GM21360 (cell line): ENCODE measurements around the gene SNAP47.

Experiments used
- ATAC-seq: cut with Tn5 transposase; IDR thresholded peaks from one replicate; pipeline ENCODE4 v1.9.1; 2021; ENCODE audit warnings: mild to moderate bottlenecking, moderate library complexity; ENCODE audit not compliant: unreplicated experiment

SNAP47 gene

DNA sequence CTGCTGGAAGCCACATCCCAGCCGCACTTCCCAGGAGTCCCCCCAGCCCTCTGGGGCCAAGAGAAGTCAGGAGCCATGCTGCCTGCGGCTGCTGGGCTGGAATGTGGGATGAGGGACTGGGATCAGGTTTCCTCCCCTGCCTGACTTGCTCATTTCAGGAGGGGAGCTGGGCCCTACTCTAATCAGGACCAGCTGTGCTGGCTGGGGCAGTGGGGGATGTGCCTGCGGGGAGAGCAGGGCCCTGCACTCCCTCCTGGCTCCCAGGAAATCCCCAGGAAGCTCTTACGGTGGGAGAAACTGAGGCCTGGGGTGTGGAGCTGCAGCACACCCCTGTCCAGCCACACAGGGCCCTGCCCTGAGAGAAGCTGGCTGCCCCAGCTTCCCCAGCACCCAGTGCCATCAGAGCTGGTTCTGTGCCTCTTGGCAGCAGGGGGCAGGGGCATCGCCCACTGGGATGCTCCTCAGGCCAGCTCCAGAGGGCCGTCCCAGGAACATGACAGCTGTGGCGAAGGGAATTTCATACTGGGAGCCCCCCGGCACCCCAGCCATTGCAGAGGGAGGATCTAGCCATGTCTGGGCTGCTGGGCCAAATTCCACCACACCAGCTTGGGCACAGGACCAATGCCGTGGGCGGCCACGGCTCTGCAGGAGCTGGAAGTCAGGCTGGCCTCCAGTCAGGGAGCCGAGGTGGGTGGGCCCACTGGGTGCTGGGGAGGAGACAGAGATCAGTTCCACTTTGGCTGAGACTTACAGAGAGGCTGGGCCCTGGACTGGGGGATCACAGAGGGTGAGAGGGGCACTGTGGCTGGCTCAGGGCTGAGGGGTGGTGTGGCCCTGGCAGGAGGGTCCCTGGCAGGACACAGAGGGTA, 58.9 kb downstream of the SNAP47 start:
- ATAC-seq: no peak

DNA sequence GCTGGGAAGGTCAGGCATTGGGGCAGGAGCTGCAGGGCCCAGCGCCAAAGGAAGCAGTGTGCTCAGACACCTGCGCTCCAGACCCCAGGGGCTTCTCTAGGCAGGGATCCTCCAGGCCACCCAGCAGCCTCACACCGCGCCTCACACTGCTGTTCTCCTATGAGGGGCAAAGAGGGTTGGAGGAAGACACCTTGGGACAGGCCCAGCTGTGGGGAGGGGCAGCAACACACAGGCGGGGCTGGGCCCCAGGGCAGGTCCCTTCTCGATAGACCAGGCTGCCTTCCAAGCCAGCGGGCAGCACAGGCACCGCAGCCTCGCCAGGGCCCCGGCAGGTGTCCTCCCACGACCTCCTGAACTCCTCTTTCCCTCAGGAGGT, 59.6 kb downstream of the SNAP47 start:
- ATAC-seq: no peak

DNA sequence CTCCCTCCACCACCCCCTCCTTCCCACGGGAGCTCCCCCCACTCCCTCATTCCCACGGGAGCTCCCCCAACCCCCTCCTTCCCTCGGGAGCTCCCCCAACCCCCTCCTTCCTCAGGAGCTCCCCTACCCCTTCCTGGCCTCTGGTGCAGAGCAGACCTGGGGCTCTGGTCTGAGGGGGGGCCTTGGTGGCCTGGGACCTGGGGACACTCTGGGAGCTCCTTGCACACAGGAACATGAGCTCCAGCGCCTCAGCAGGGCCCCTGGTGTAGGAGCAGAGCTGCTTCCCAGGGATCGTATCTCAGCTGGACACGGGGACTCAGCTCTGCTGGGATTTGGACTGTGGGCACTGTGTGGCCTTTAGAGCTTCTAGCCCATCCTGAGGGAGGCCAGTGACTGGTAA, 60.5 kb downstream of the SNAP47 start:
- no peak for ATAC-seq

DNA sequence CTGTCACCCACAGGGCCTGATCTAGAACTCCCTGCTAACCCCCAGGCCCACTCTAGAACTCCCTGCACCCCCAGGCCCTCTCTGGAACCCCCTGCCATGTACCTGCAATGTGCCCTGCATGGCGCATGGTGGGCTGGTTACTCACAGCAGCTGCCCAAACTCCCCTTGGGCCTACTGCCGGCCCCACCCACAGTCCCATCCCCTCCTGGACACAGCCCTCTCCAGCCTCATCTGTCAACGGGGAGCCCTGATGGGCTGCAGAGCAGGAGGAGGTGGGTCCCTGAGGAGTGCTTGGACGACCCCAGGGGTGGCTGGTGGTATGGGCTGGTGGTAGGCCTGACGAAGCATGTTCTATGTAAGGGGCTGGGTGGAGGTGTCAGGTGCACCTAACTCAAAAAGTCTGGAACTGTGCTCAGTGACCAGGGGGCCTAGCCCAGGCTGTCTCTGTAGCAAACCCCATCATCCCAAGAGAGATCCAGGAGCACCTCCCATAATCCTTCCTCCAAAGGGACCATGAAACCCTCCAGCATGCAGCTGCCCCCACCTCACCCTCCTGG, 61.2 kb downstream of the SNAP47 start:
- ATAC-seq: no peak

DNA sequence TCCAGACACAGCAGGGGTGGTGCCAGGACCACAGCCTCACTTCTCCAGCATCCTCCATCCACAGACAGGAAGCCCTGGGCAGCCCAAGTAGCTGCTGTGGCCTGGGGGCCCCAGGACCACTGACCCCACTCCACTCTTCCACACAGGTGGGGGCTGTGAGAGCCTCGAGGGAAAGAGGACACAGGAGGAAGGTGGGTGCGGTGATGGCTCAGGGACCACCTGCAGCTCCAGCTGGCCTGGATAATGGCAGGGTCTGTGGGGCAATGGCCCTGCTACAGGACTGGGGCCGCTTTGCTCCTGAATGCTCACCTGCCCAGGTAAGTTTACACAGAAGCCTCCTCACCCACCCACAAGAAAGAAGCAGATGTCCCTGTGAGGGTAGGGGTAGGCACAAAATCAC, 61.9 kb downstream of the SNAP47 start:
- no peak for ATAC-seq

DNA sequence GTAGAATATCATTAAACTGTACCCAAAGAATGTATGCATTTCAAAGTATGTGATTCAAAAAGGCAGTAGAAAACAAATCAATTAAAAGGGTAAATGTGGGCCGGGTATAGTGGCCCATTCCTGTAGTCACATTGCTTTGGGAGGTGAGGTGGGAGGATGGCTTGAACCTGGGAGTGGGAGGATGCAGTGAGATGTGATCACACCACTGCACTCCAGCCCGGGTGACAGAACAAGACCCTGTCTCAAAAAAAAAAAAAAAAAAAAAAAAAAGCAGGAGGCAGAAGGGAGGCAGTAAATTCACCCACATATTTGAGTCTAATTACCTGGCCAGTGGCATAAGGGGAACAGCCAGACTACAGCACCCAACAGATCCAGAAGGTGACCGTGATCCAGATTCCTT, 62.4 kb downstream of the SNAP47 start:
- ATAC-seq: no peak

DNA sequence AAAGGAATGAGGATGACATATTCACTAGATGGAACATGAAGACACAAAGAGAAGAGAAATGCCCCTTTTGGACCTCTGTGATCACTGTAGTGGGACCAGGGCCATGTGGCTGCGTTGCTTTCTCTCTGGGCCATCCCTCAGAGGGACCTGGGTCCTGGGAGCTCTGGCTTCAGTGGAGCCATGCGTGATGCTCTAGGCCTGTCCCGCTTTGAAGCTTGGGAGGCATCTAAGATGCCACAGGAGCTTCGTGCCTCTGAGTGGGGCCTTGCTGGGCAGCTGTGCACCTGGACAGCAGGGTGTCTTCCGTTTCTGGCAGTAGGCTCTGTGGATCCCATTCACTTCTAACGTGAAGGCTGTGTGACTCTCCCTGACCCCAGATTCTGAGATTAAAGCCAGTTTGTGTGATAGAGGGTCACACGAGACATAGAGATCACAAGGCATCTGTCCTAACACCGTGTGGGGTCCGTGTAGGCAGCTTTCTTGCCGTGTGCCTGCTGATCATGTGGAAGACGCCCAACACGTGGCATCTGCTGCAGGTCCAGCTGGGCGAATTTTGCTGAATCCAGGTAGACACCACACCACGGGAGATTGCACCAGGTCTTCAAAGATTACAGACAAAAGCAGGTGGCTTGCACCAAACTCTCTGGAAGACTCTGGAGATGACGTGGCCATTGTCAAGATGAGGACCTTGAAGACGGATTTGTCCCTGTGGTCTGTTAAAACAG, 63.0 kb downstream of the SNAP47 start:
- no peak for ATAC-seq

DNA sequence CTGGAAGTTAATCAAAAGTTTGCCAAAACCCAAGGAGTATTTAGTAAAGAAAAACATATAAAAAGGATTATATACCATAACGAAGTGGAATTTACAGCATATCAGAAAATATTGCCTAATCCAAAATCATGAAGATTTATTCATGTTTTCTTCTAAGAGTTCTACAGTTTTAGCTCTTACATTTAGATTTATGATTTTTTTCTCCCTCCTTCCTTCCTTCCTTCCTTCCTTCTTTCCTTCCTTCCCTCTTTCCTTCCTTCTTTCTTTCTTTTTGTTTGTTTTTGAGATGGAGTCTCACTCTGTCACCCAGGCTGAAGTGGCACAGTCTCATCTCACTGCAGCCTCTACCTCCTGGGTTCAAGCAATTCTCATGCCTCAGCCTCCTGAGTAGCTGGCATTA, 64.5 kb downstream of the SNAP47 start:
- no peak for ATAC-seq

DNA sequence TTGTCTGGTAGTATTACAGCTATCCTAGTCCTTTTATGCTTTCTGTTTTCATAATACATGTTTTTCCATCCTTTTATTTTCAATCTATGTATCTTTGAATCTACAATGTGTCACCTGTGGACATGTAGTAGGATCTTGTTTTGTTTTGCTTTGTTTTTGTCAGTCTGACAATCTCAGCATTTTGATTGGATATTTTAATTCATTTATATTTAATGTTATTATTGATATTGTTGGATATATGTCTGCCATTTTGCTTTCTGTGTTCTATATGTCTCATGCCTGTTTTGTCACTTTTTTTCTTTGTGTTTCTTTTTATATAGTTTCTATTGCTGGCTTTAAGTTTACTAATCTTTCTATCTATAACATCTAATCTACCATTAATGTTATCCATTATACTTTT, 68.7 kb downstream of the SNAP47 start:
- ATAC-seq: no peak

DNA sequence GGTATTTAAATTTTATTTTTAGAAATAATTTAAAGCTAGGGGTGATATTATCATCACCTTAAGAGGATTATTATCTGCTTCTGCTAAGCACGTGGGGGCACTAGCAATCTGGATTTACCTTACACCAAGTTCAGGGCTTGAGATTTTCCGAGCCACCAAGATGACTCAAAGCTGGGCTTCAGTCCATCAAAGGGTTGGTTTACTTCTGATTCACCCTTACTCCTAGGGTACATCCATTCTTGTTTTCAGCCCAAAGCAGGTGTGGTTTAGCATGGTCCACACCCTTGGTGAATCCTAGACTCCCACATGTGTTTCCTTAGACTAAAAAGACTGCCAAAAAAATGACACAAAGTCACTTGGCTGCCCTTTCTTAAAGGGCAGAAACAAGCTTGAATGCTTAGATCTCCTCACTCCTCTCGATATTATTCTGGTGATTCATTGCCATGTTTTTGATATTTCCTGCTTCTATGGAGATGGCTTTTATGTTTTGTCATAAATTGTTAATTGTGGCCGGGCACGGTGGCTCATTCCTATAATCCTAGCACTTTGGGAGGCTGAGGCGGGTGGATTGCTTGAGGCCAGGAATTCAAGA, 70.5 kb downstream of the SNAP47 start:
- no peak for ATAC-seq

DNA sequence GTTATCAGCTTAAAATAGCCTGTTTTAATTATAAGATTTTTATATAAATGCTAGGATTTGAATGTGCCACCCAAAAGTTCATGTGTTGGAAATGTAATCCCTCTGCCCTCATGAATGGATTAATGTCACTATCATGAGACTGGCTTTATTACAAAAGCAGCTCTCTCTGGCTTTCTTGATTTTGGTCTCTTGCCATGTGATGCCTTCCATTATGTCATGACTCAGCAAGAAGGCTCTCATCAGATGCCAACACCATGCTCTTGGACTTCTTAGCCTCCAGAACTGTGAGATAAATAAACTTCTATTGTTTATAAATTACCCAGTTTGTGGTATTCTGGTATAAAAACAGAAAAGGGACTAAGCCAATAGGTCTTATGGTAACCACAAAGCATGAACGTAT, 73.3 kb downstream of the SNAP47 start:
- ATAC-seq: no peak

DNA sequence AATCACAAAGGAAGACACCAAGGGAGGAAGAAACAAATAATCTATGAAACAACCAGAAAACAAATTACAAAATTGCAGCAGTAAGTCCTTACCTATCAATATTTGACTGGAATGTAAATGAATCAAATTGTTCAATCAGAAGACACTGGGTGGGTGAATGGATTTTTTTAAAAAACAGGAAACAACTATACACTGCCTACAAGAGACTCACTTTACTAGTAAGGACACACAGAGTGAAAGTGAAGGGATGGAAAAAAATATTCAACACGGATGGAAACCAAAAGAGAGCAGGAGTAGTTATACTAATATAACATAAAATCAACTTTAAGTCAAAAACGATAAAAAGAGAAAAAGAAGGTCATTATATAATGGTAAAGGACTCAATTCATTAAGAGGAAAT, 73.8 kb downstream of the SNAP47 start:
- ATAC-seq: no peak

DNA sequence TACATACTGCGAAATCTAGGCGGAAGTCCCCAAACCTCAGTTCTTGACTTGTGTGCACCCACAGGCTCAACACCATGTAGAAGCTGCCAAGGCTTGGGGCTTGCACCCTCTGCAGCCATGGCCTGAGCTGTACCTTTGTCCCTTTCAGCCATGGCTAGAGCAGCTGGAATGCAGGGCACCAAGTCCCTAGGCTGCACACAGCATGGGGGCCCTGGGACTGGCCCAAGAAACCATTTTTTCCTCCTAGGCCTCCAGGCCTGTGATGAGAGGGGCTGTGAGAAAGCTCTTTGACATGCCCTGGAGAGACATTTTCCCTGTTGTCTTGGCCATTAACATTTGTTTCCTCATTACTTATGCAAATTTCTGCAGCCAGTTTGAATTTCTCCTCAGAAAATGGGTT, 78.7 kb downstream of the SNAP47 start:
- no peak for ATAC-seq

DNA sequence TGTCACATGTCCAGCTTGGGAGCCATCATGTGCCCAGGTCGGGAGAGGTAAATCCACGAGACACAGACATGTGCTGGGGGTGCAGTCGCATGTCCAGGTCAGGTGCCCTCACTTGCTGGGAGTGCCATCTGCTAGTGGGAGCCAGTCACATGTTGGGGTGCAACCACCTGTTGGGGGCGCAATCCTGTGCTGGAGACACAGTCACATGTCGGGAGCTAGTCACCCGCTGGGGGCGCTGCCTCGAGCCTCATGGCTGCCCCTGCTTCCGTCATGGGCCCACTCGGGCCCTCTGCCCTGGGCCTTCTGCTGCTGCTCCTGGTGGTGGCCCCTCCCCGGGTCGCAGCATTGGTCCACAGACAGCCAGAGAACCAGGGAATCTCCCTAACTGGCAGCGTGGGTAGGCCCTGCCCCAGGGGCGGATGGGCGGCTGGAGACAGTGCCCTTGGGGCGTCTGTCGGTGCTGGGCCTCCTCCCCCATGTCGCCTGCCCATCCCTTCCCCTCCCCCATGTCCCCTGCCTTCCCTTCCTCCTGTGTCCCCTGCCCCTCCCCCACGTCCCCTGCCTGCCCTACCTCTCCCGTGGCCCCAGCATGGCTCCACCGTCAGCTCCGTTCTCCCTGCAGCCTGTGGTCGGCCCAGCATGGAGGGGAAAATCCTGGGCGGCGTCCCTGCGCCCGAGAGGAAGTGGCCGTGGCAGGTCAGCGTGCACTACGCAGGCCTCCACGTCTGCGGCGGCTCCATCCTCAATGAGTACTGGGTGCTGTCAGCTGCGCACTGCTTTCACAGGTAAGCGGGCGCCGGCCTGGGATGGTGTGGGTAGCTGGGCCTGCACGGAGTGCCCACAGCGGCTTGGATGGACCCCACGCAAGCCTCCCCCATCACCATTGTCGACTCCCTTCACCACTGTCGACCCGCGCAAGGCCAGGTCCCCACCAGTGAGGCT, 80.5 kb downstream of the SNAP47 start, which contains the start of gene PRSS38:
PRSS38 (plus strand) TSS at position 208 of the 942 bp plus-strand sequence; CDS start at position 250, 42 bp downstream.
- ATAC-seq: no peak

DNA sequence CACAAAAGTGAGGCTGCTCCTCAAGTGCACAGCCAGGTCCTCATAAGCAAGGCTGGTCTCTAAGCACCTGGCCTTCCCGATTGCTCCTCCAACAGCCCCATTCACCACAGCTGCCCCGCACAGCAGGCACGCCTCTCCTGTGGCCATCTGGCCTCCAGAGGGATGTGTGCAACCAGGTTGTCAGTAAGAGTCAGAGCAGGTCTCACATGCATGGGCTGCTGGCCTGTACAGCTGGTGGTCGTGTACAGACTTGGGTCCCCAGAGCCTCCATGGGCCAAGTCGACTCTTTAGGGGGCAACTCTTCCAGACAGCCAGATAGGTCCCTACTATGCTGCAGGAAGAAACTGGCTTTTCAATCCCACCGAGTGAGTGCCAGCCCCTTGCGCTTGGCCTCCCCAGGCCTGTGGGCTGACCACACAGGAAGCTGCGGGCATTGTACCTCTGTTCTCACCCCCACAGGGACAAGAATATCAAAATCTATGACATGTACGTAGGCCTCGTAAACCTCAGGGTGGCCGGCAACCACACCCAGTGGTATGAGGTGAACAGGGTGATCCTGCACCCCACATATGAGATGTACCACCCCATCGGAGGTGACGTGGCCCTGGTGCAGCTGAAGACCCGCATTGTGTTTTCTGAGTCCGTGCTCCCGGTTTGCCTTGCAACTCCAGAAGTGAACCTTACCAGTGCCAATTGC, 81.7 kb downstream of the SNAP47 start:
- ATAC-seq: no peak

DNA sequence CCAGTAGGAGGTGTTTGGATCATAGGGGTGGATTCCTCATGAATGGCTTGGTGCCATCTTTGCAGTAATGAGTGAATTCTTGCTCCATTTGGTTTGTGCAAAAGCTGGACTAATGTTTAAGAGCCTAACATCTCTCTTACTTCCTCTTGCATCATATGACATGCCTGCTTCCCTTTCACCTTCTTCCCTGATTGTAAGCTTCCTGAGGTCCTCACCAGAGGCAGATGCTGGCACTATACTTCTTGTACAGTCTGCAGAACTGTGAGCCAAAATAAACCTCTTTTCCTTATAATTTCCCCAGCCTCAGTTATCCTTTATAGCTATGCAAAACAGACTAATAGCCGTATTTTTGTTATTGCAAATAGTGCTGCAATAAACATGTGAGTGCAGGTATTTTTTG, 88.3 kb downstream of the SNAP47 start:
- no peak for ATAC-seq

DNA sequence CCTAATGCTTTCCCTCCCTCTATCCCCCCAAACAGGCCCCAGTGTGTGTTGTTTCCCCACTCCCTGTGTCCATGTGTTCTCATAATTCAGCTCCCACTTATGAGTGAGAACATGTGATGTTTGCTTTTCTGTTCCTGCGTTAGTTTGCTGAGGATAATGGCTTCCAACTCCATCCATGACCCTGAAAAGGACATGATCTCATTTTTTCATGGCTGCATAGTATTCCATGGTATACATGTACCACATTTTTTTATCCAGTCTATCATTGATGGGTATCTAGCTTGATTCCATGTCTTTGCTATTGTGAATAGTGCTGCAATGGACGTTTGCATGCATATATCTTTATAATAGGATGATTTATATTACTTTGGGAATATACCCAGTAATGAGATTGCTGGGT, 89.0 kb downstream of the SNAP47 start:
- ATAC-seq: no peak

DNA sequence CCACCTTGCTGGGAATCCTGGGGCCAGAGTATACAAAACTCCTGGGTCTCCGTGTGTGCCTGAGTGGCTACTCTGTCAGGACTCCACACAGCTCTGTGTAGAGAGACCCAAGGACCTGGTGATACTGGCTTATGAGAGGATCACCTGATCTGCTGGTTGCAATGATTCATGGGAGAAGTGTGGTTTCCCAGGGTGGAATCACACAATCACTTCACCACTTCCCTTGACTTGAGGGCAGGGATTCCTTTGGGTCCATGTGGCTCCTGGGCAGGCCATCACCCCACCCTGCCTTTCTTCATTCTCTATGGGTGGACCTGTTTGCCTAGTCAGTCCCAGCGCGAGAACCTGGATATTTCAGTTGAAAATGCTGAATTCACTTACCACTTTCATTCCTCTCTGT, 93.6 kb downstream of the SNAP47 start:
- no peak for ATAC-seq
